HG03565 (cell line): ENCODE results near the gene SMPX.
"Not testable (repeated sequence)": the region's sequence is repeated elsewhere in the genome, so short reads cannot be mapped to it uniquely, and the experiment has no call there.

Source experiments
- ATAC-seq: cut with Tn5 transposase; IDR thresholded peaks from one replicate; pipeline ENCODE4 v1.9.1; 2021; ENCODE audit warnings: mild to moderate bottlenecking, moderate library complexity; ENCODE audit not compliant: unreplicated experiment

Gene SMPX

DNA sequence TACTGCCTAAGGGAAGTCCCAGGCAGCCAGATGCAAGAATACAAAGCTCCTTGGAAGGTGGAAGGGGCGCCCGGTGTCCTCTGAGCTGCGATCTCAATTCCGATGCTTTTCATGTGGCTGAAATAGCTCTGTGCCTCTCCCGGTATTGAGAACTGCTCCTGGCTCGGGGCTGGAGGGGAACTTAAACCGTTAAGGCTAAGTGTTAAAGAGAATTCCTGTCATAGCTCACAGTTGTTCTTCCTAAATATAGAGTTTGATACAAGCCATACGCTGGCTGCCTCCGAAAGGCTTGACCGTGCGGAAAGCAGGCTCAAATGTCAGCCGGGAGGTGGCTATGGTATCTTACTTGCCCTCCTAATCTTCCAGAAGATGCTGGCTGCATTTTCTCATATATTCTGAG lies at the start of gene SMPX:
TSS of gene SMPX (minus strand) at position 157 of the 400 bp plus-strand sequence. CDS start 3,826 bp downstream, outside the sequence.
- ATAC-seq, result no peak

DNA sequence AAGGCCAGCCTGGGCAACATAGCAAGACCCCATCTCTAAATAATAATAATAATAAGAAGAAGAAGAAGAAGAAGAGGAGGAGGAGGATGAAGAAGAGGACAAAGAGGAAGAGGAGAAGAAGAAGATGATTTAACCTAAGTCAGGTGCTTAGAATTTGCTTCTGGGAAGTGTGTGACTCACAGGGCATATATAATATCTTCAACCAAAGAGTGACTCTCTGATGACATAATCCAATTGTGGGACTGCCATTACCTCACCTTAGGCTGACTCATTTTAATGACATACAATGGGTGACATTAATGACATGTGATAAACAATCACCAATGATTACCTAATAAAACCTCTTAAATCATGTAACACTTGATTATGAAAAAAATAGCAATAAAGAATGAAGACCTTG lies 48.8 kb upstream of the SMPX start:
- no peak for ATAC-seq

- no peak for ATAC-seq
These were observed 44.9 kb upstream of the SMPX start for GRCh38 chrX:21802839-21803238.

DNA sequence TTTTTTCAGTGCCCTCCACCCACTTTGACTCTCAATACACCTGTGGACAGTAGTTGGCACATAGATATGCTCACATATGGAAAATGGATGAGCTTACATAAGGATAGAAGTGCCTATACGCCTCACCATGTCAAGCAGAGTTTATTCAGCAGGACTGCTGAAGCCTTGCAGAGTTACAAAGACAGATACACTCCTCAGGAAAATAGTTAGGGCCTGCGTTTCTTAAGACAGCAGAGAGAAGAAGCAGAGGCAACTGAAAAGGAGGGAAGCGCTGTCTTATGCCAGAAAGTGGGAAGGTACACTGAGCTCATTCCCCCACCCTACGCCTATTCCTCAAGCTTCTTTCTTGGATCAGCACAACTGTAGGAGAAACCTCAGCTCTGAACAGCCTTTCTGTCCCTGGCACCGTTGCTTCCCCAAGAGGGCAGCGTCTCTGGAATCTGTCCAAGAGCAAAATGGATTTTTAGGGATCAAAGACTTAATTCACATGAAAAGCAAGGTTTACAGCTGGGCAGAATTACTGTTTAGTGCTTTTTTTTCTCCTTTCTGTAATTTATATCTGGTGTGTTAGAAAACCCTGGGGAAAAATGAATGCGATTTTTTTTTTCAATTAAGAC lies 44.2 kb upstream of the SMPX start:
- ATAC-seq, result no peak

- no peak for ATAC-seq
These were observed 42.4 kb upstream of the SMPX start for GRCh38 chrX:21800344-21800770.

GRCh38 chrX:21799767-21800166 lies 41.9 kb upstream of the SMPX start:
- no peak for ATAC-seq

GRCh38 chrX:21798677-21799219 lies 40.8 kb upstream of the SMPX start:
- ATAC-seq, result peak; percentile 88

DNA sequence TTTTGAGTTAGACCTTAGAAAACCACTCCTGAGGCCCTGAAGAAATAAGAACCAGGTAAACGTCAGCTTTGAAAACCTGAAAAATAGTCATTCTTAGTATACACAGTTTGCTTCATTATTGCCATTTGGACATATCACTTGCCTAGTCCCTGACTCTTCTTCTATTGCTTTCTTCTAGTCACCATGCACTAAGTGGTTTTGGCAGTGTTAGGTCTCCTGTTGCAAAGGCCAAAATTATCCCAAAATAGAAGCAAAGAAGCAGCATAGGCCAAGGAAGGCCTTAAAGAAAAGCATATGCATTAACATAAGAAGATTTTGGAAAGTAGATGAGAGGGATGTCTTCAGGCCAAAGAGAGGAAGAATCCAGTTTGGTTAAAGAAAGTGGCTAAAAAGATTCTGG lies 24.1 kb upstream of the SMPX start:
- no peak for ATAC-seq

DNA sequence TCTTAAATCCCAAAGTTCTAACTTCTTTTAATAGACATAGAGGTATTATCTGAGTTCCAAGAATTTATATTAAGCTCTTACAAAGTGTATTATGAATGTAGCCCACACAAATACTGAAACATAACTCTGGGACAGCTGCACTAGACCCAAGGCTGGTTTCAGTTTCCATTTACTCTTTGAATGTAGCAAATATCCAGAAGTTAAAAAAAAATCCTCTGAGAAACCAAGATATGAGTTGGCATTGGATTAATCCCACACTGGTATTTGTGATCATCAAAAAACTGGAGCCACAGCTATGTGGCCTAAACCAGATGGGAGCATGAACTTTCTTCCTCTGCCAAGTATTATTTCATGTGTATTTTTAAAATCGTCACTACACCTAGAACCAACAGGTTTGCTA lies 23.6 kb upstream of the SMPX start:
- ATAC-seq, result no peak

GRCh38 chrX:21779095-21779494 lies 21.2 kb upstream of the SMPX start:
- no peak for ATAC-seq

GRCh38 chrX:21778236-21778635 lies 20.3 kb upstream of the SMPX start:
- no peak for ATAC-seq

GRCh38 chrX:21775128-21775527 lies 17.2 kb upstream of the SMPX start:
- ATAC-seq, result not testable (repeated sequence)

DNA sequence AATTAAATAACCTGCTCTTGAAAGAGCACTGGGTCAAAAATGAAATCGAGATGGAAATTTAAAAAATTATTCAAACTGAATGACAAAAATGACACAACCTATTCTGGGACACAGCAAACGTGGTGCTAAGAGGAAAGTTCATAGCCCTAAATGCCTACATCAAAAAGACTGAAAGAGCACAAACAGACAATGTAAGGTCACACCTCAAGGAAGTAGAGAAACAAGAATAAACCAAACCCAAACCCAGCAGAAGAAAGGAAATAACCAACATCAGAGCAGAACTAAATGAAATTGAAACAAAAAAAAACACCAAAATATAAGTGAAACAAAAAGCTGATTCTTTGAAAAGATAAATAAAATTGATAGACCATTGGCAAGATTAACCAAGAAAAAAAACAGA lies 15.1 kb upstream of the SMPX start:
- ATAC-seq, result not testable (repeated sequence)

DNA sequence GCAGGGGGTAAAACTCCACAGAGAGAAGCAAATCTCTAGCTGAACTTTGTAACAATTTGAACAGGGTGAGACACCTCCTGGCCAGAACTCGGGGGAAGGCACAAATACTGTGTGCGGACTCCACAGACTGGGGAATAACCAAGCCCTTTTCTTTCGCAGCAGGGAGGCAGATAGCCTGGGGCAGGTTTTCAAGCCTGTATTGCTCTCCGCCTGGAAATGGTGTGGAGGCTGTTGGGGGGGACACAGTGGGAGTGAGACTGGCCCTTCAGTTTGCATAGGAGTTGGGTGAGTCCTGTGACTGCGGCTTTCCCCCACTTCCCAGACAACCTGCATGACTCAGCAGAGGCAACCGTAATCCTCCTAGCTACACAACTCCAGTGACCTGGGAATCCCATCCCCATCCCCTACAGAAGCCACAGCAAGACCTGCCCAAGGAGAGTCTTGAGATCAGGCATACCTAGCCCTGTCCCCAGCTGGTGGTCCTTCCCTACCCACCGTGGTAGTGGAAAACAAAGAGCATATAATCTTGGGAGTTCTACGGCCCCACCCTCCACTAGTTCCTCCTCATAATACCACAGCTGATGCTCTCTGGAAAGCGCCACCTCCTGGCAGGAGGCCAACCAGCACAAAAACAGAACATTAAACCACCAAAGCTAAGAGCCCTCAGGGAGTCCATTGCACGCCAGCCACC lies 12.9 kb upstream of the SMPX start:
- no peak for ATAC-seq

GRCh38 chrX:21766101-21766500 lies 8.2 kb upstream of the SMPX start:
- ATAC-seq, result no peak

DNA sequence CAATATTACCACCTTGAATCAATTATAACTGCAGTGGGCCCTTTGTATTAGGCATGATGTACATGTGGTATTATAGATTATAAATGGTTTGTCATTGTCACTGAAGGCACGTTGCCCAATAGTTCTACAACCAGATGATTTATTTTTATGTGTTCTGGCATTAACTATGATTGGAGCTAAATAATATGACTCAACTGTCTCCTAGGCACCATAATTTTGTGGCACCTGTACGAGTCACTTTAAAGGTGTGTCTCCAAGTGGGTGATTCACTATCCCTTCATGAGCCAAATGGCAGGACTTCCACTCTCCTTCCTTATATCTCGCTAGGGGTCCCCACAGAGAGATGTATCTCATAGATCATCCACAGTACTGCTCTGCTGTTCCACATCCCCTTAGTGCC lies 6.1 kb upstream of the SMPX start:
- no peak for ATAC-seq

DNA sequence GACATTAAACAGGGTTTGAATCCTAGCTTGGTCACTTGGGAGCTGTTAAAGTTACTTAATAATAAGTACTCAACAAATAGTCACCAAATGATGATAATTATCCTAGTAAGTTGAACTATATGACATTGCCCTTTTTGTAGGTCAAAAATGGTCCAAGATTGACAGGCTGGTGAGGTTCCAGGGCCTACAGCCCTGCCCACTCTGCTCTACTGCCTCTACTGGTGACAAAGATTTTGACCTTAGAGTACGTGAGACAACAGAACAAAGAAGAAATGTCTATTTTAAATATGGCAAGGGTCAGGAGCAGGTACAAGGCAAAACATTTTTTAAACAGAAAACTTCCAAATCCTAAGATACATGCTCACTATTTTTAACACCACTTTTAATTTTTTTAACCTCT lies 572 bp upstream of the SMPX start:
- no peak for ATAC-seq

- no peak for ATAC-seq
These were observed 959 bp downstream of the SMPX start for GRCh38 chrX:21756785-21757529.

GRCh38 chrX:21749924-21750323 lies 8.0 kb downstream of the SMPX start:
- ATAC-seq, result no peak

DNA sequence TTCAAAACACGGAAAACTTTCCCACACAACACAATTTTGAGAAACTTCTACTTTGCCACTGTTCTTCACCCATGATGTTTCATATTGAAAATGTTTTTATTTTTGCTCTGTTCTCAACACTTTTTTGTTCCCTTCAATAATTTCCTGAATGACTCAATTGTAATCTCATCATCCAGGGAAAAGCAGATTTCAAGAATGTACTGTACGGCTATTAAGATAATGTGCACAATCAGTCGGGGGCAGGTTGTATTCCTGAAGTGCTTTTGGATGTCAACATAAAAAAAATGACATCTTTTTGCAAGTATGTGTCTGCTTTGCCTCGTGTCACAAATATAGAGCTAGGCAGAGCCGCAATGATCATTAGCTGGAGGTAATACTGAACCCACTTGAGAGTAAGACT lies 9.7 kb downstream of the SMPX start:
- no peak for ATAC-seq

- ATAC-seq, result no peak
These were observed 10.4 kb downstream of the SMPX start for GRCh38 chrX:21747558-21747957.

DNA sequence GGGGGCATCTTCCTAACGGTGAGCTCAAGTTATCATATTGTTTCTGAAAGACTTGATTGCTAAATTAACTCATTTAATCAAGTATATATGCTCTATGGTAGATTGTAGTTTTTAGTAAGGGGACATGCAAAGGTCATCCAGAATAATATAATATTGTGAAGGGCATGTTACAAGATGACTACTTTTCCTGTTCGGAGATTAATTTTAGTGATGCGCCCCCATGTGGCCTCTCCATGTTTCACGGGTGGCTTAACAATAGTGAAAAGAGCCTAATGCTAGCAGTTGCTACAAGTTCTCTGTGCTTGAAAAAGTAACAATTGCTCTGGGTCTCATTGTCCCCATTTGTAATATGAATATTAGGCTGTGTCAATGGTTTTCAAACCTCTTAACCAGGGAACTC lies 12.2 kb downstream of the SMPX start:
- no peak for ATAC-seq
